ENCODE measurements around the gene CDKN2B.

- TF ChIP-seq, protein P1, sequence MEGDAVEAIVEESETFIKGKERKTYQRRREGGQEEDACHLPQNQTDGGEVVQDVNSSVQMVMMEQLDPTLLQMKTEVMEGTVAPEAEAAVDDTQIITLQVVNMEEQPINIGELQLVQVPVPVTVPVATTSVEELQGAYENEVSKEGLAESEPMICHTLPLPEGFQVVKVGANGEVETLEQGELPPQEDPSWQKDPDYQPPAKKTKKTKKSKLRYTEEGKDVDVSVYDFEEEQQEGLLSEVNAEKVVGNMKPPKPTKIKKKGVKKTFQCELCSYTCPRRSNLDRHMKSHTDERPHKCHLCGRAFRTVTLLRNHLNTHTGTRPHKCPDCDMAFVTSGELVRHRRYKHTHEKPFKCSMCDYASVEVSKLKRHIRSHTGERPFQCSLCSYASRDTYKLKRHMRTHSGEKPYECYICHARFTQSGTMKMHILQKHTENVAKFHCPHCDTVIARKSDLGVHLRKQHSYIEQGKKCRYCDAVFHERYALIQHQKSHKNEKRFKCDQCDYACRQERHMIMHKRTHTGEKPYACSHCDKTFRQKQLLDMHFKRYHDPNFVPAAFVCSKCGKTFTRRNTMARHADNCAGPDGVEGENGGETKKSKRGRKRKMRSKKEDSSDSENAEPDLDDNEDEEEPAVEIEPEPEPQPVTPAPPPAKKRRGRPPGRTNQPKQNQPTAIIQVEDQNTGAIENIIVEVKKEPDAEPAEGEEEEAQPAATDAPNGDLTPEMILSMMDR (conservative IDR thresholded peaks at IDR 0.05; ENCODE audit: low read depth, low read length) = no peak
- no peak for TF ChIP-seq EZH2 (IDR thresholded peaks at IDR 0.05; ENCODE audit: low read length, unreplicated experiment)
Measured at GRCh38 chr9:22033012-22033630, 24.0 kb upstream of the CDKN2B start.

All from PC-3 (cell line).